HL-60/S4 (cell line): ENCODE results near the gene TAGLN3.
"Not testable (repeated sequence)": the region's sequence is repeated elsewhere in the genome, so short reads cannot be mapped to it uniquely, and the experiment has no call there.

Source experiments
- in situ Hi-C: fragments of 300-500 bp; cut with MboI; formaldehyde crosslinking; loops from 2 replicates; pipeline ENCODE4 v1.14.3; 2022; ENCODE audit warnings: low sequenced_read_pairs

The TAGLN3 gene

DNA sequence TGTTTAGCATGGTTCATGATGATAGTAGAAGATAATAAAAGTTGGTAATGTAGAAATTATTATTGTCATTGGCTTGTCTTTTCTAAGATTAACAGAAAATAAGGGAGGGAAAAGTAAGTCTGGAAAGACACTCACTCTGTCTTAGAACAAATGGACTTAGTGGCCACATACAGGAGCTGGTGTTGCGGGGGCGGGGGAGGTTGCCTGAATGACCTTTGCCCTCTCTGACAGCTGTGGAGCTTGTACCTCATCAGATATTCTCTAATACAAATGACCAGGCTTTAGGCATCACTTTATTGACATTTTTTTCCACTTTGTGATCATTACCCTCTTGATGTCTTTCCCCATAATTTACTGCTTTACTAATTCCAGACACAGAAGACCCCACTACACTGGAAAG is 5.9 kb downstream of the TAGLN3 start:
- in situ Hi-C loops = no loop called here

- in situ Hi-C loops = no loop called here
These were observed 6.5 kb downstream of the TAGLN3 start for GRCh38 chr3:112005091-112005672.

DNA sequence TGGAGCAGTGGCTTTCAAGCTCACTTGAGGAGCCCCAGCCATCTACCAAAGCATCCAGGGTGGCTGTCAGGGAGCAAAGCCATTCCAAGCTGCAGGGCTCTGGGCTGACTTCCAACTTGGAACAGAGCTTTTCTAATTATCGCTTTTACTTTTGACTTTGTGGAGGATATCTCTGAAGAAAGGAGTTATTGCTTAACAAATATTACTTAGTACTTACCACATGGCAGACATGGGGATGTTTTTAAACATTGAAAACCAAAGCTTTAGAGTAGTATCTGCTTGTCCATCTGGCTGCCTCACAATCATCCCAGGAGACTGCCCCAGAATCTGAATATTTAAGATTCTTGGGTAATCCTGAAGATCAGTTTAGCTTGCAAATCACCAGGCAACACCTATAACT is 8.9 kb downstream of the TAGLN3 start:
- in situ Hi-C loops = no loop called here

GRCh38 chr3:112009670-112010069 is 10.9 kb downstream of the TAGLN3 start:
- in situ Hi-C loops = no loop called here

GRCh38 chr3:112010636-112011035 is 11.9 kb downstream of the TAGLN3 start:
- in situ Hi-C loops = no loop called here

DNA sequence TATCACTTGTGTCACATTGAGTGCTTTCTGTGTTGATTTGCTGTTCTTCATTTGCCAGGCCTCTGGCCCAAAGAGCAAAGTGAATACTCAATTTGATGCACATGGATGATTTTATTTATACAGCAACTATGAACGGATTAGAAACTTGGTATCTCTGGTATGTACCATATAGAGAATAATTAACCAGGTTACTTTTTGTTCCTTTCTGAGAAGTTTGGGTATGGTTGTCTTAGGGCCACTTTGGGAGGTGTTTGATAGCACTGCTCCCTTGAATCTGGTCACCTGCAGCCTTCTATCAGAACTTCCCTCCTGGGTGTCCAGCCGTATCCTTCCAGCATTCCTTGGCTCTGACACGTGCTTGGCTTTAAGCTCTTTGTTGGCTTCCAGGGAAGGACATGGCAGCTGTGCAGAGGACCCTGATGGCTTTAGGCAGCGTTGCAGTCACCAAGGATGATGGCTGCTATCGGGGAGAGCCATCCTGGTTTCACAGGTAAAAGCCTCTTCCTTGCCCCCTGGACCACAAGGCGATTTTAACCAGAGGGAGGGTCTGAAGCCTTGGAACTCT is 12.7 kb downstream of the TAGLN3 start:
- in situ Hi-C loops = no loop called here

DNA sequence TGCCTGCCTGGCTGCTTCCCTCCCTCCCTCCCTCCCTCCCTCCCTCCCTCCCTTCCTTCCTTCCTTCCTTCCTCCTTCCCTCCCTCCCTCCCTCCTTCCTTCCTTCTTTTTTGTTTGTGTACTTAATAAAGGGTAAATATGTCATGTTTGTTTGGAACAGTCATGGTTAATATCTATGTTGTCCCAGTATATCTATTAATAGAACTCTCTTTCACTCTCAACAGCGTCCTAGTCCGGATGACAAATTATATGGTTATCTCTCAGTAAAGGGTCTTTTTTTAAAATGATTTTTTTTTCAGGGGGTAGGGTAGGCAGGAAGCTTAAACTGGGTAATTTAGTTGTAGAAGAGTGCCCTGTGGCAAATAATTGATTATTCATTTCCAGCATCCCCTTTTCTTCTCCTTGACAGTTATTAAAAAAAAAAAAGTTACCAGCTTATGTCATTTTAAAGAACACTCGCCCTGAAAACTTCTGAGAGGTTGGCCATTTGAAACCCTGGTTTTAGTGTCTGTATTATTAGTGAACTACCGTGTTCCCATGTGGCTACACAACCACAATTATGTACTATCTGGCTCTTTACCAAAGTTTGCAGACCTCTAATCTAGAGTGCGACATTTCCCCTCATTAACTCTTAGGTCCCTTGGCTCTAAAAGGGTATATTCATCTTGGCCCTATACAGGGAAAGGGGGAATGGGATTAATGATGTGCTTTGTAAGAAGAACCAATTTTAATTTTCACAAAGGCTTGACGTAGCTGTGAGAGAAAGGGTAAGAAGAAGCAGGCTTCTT is 13.7 kb downstream of the TAGLN3 start:
- in situ Hi-C loops = no loop called here

GRCh38 chr3:112013058-112013783 is 14.5 kb downstream of the TAGLN3 start:
- in situ Hi-C loops = no loop called here

GRCh38 chr3:112013784-112014143 is 15.0 kb downstream of the TAGLN3 start:
- in situ Hi-C loops = no loop called here

DNA sequence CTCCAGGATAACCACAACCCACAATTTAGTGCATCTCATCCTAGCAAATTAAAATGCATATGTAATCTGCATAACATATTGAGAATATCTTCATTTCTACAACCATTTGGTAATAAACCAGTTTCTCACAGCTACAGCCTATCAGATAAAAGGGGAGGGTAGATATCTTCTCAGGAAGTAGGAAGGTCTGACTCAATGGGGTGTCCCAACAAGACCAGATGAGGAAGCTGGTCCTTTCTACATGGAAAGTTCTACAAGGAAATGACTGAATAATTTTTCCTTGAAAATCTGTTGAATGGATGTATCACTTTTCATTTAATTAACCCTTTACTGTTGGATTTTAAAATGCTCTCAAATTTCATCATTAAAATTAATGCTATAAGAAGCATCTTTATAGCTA is 18.4 kb downstream of the TAGLN3 start:
- in situ Hi-C loops = no loop called here

DNA sequence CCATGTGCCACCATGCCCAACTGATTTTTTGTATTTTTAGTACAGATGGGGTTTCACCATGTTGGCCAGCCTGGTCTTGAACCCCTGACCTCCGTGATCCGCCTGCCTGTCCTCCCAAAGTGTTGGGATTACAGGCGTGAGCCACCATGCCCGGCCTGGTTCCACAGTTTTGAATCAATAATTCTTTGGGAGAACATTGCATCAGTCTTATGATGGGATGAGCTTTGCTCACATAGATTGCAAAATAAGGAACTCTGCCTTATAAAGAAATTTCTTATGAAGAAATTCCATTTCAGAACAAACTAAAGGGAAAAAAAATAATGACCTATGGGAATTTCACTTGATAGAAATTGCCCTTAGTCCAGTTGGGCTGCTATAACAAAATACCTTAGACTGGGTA is 20.0 kb downstream of the TAGLN3 start:
- in situ Hi-C loops = no loop called here

DNA sequence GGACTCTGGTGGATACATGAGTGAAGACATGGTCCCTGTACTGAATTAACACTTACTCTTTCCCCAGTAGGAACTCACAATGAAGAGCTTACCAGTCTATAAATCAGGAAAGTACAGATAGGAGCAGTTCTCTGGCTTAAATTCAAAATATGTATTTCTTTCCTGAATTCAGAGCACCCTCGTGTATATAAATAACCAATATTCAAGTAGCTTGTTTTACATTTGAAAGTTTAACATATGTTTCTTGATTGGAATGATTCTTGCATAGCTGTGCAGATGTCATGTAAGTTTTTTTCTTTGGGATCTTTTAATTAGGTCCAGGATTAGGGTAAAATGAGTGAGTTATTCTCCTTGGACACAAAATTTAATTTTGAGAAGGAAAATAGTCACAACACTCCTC is 21.0 kb downstream of the TAGLN3 start:
- in situ Hi-C loops = no loop called here

GRCh38 chr3:112020674-112021085 is 22.0 kb downstream of the TAGLN3 start:
- in situ Hi-C loops = no loop called here

GRCh38 chr3:112027142-112027541 is 28.4 kb downstream of the TAGLN3 start:
- in situ Hi-C loops = no loop called here

- in situ Hi-C loops = no loop called here
These were observed 29.1 kb downstream of the TAGLN3 start for GRCh38 chr3:112027826-112028225.

DNA sequence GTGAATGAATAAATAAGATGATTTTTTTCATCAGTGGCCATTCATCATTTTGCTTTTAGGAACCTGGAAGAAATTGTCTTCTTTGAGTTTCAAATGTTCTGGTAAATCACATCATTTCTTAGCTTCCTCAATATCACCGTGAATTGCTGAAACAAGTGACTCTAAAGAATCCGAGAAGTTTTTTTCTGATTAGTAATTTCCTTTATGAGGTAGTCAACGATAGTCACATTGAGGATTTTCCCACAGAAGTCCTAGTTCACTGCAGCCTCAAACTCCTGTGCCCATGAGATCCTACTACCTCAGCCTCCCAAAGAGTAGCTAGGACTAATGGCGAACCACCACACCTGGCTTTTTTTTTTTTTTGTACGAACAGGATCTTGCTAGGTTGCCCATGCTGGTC is 32.2 kb downstream of the TAGLN3 start:
- in situ Hi-C loops = no loop called here

DNA sequence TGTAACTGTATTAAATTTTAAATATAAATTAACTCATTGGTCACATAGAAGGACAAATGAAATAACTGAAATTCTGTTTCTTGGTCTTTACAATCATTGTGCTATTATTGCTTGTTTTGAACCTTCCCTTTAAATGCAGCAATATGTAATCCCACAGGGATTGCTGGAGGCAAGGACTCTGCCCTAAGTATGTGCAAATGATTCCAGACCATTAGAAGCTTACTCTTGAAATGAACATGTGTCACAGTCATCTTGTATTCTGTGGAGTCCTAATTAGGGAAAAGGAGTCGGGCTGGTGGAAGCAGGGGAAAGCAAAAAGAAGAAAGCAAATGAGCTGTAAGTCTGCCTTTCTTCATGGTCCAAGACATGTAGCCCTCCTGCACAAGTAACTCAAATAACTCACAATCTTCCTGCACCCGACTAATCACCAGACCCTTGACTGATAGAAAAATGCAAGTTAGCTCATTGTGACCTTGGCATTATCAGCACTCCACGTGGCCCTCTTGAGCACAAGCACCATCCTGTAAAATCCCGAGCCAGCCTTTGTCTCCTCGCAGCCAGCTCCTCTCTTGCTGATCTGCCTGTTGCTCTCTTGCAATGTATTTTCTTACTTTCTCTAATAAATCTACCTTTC is 33.5 kb downstream of the TAGLN3 start:
- in situ Hi-C loops = no loop called here

DNA sequence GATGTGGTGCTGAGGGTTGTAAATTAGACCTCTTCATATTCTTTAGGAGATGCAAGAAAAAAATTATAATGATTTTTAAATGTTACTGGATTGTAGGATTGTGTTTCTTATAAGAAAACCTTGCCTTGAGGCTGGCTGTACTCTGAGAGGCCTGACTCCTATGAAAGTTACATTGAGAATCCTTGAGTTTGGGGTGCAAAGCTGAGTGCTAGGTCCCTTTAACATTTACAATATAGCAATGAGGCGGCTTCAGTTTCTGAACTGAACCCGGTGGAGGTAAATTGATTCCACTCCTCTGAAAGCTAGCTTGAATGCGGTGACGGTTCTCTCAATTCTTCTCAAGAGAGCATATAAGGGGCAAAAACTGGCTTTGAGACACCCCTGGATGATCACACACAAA is 35.7 kb downstream of the TAGLN3 start, which contains the start of gene TMPRSS7:
TMPRSS7 (plus strand) TSS at position 301 of the 400 bp plus-strand sequence. CDS start 110 bp downstream, outside the sequence.
- in situ Hi-C loops = no loop called here

- in situ Hi-C loops = no loop called here
These were observed 36.5 kb downstream of the TAGLN3 start for GRCh38 chr3:112035241-112035640.

- in situ Hi-C loops = not testable (repeated sequence)
These were observed 38.5 kb downstream of the TAGLN3 start for GRCh38 chr3:112037194-112037593.

DNA sequence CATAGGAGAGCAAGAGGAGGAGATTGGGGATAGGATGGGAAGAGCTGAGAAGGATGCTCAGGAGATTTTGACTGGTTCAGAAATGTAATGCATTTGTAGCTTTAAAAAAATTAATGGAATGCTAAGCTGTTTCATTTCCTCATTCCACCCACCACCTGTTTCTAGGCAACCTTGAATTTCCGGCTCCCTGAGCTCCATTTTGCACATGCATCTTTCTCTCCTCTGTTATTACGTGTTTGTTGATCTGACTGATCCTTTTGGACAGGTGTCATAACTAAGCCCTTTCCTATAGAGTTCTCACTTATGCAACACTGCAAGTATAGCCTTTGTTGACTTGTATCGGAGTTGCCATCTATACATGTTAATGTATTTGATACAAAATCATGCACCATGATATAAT is 40.1 kb downstream of the TAGLN3 start:
- in situ Hi-C loops = no loop called here
